ENCODE measurements around the gene ANAPC2. TPM values are rescaled to one million over a fixed set of nuclear protein-coding genes. Genes with fewer than 3 reads are reported as not detected.

The ANAPC2 gene
- total RNA-seq, 2 experiments from 2014 or later = 34.8 to 90.4 TPM

DNA sequence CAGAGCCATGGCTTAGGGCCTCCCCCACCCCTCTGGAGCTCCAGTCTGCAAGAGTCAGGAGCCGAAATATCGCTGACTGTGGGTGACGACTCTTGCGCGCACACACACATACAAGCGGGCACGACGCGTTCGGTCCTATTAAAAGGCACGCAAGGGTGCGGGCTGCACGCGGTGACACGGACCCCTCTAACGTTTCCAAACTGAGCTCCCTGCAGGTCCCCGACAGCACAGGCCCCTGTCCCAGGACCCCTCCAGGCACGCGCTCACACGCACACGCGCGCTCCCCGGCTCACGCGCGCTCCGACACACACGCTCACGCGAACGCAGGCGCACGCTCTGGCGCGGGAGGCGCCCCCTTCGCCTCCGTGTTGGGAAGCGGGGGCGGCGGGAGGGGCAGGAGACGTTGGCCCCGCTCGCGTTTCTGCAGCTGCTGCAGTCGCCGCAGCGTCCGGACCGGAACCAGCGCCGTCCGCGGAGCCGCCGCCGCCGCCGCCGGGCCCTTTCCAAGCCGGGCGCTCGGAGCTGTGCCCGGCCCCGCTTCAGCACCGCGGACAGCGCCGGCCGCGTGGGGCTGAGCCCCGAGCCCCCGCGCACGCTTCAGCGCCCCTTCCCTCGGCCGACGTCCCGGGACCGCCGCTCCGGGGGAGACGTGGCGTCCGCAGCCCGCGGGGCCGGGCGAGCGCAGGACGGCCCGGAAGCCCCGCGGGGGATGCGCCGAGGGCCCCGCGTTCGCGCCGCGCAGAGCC is 49.5 kb downstream of the ANAPC2 start, which contains the start of gene GRIN1:
TSS of gene GRIN1 (plus strand) at position 433 of the 746 bp plus-strand sequence. CDS start 333 bp downstream, outside the sequence.
- Histone ChIP-seq H3K27ac (ENCODE audit: low read depth, low read length, poor library complexity, severe bottlenecking) (no peak within 1 kb of the TSS), H3K9me3 (ENCODE audit: low read length) (no peaks in the 10 kb centered on the region), H3K4me2 (ENCODE audit: low read length) (peak within 1 kb of the TSS; percentile 49), H2AFZ (ENCODE audit: low read length) (no peak within 1 kb of the TSS), H3K9me2 (ENCODE audit: insufficient read depth, low read length) (no peaks in the 10 kb centered on the region), H3K4me1 (ENCODE audit: insufficient read depth, low read length, poor library complexity, severe bottlenecking) (peaks cover 26% of the 10 kb centered on the region), H4K20me1 (ENCODE audit: insufficient read depth, low read length) (no peaks in the 10 kb centered on the region), H3K79me2 (ENCODE audit: insufficient read depth, low read depth, low read length) (no peaks in the 10 kb centered on the region), H3K36me3 (ENCODE audit: insufficient read depth, low read length) (no peaks in the 10 kb centered on the region), H3K4me3 (ENCODE audit: low read depth, low read length, poor library complexity, severe bottlenecking) (no peak within 1 kb of the TSS)
- no TSS peak for BruUV-seq (replicated peaks)
- ChIA-PET POLR2A (interaction anchor here (1.2 kb wide), 2 partner anchors 10 to 12 kb away, joined by 3 to 4 read pairs; no protein-coding TSS in a partner anchor), CTCF (ENCODE audit: unreplicated experiment) (interaction anchor here (0.6 kb wide), 1 partner anchor 28 kb away, joined by 3 read pairs; no protein-coding TSS in a partner anchor)
- intact Hi-C loops (cut with micrococcal nuclease; ENCODE audit: unreplicated experiment) = no loop called here
- TF ChIP-seq CTCF (conservative IDR thresholded peaks at IDR 0.05; ENCODE audit: low read length) (no peak), EZH2phosphoT487 (IDR thresholded peaks at IDR 0.05; ENCODE audit: borderline replicate concordance, low read depth, low read length) (no peak)
- no peak for DNase-seq (ENCODE audit: low spot score)

- BruUV-seq (replicated peaks) = no TSS peak
- Histone ChIP-seq H3K4me2 (ENCODE audit: low read length) (peak overlapping the region; percentile 49), H2AFZ (ENCODE audit: low read length) (no peak overlapping the region), H3K4me1 (ENCODE audit: insufficient read depth, low read length, poor library complexity, severe bottlenecking) (peaks cover 26% of the 10 kb centered on the region), H4K20me1 (ENCODE audit: insufficient read depth, low read length) (no peaks in the 10 kb centered on the region), H3K4me3 (ENCODE audit: low read depth, low read length, poor library complexity, severe bottlenecking) (no peak overlapping the region), H3K36me3 (ENCODE audit: insufficient read depth, low read length) (no peaks in the 10 kb centered on the region), H3K79me2 (ENCODE audit: insufficient read depth, low read depth, low read length) (no peaks in the 10 kb centered on the region), H3K9me3 (ENCODE audit: low read length) (no peaks in the 10 kb centered on the region), H3K27ac (ENCODE audit: low read depth, low read length, poor library complexity, severe bottlenecking) (no peak overlapping the region), H3K9me2 (ENCODE audit: insufficient read depth, low read length) (no peaks in the 10 kb centered on the region)
- peak; percentile 67 for DNase-seq (ENCODE audit: low spot score)
- POLR2A ChIA-PET = interaction anchor here (0.9 to 1.2 kb wide), 2 partner anchors 9 to 12 kb away, joined by 3 to 4 read pairs; no protein-coding TSS in a partner anchor
- CTCF ChIA-PET (ENCODE audit: unreplicated experiment) = interaction anchor here (0.6 kb wide), 1 partner anchor 29 kb away, joined by 3 read pairs; no protein-coding TSS in a partner anchor
- intact Hi-C loops (cut with micrococcal nuclease; ENCODE audit: unreplicated experiment) = no loop called here
- TF ChIP-seq CTCF (conservative IDR thresholded peaks at IDR 0.05; ENCODE audit: low read length) (0 out of 2 replicates have a peak, but pooled peaks have one; percentile 22), EZH2phosphoT487 (IDR thresholded peaks at IDR 0.05; ENCODE audit: borderline replicate concordance, low read depth, low read length) (no peak)
Measured at GRCh38 chr9:137138058-137138721, 50.2 kb downstream of the ANAPC2 start.
